Globus pallidus (tissue), 1 donor: ENCODE data around the gene PICALM.
"Not testable (repeated sequence)": the region's sequence is repeated elsewhere in the genome, so short reads cannot be mapped to it uniquely, and the experiment has no call there.

ENCODE experiments used
- DNase-seq: peaks from one replicate; pipeline ENCODE4 v3.0.0-alpha.2; 2015; ENCODE audit warnings: low spot score

Gene PICALM

DNA sequence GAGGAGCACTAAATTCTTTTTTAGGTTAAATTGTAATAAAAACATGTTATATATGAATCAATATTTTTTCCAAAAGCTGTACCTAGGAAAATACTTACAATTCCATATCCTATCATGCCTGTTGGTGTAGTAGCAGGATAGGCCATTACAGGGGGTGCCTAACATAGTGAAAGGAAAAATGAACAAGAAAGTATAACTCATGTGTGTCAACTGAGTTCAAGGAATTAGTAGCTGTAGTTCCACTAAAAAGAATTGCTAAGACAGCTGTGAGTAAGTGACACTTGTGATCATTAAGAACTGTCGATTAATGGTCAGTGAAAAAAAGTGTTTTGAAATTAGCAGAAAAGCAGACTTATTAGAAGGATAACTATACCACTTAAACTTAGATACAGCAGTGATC lies 92.4 kb downstream of the PICALM start:
- no peak for DNase-seq

DNA sequence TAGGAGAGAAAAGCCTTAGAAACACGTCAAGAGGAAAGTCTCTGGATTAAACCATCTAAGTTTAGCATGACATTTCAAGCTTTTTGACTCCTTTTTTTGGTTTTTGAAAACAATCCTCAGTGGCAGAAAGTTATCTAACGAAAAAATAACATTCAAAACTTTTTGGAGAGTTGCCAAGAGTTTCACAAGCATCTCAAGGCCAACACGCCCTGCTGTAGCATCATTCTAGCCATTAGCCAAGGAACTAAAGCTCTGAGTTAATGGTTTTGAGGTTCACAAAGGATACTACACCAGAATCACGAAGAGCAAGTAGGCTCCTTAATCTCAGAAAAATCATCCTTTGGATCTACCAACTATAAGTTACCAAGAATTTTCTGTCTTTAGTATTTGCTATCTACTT lies 94.8 kb downstream of the PICALM start:
- DNase-seq: no peak

DNA sequence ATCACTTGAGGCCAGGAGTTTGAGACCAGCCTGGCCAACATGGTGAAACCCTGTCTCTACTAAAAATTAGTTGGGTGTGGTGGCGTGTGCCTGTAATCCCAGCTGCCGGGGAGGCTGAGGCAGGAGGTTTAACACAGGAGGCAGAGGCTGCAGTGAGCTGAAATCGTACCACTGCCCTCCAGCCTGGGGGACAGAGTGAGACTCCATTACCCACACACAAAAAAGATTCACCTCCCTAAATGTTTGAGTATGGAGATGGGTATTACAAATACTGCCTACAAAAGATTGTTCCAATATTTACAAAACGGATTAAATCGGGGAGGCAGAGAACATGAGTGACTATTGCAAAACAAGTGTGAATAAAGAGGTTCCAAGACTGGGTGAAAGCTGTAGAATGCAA lies 98.3 kb downstream of the PICALM start:
- DNase-seq: no peak

DNA sequence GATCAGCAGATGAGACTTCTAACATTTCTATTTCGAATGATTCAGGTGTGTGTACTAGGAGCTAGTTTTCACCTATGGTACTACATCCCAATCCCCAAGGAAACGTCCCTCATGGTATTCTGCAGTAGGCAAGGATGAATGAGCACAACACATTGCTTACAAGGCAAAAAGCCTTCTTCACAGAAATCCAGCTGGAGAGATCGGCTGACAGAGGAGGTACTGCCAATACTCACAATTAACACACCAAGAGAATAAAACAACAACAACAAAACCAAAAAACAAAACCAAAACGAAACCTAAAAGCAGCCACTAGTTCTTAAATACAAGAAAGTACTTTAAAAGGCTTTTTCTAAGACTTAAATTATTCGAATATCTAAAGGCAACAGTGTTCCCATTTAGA lies 101.4 kb downstream of the PICALM start:
- DNase-seq: peak; percentile 71

DNA sequence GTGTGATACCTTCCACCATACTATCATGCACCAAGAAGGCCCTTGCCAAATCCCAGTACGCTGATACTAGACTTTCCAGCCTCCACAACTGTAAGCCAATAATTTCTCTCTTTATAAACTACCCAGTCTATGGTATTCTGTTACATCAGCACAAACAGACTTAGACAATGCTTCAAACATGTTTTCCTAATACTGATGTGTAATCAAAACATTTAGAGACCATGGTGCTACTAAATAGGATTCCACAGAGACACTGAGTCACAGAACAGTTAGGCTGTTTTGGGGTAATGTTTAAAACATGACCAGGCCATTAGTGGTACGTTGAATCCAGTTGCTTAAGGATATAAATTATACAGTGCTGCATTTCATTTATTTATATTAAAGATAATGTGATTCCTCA lies 103.7 kb downstream of the PICALM start:
- no peak for DNase-seq

DNA sequence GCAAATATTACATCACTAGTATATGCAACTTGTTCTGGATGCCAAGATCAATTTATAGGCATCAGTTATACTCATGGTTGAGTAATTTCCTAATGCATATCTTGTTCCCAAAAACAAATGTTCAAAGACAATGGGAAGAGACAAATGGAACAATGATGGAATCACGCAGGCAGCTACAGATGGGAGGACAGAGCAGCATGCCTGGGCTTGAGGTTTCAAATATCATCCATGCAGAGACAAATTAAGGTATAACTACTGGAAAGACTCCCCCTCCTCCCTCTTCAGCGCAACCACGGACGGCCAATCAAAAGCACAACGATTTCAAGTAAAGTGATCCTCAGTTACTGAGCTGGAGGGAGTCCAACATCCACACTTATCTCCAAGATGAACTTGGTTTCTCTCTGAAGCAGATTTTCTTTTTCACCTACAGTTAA lies 106.9 kb downstream of the PICALM start:
- no peak for DNase-seq

DNA sequence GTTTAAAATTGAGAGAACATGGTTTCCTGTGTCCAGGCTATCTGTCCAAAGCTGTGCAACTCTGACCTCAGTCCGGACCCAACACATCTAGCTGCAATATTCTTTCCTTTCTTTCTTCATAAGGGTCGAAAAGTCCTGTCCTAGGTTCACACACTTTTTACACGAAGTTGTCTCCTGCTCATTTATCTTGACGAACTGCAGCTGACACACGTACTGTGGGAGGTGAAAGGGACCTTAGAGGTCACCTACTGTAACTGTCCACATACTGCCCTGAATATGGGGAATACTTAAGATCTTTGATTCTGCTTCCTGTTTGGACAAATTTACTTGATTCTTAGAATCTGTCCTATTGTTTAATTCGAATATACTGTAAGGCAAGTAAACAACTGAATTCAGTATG lies 107.8 kb downstream of the PICALM start:
- no peak for DNase-seq

DNA sequence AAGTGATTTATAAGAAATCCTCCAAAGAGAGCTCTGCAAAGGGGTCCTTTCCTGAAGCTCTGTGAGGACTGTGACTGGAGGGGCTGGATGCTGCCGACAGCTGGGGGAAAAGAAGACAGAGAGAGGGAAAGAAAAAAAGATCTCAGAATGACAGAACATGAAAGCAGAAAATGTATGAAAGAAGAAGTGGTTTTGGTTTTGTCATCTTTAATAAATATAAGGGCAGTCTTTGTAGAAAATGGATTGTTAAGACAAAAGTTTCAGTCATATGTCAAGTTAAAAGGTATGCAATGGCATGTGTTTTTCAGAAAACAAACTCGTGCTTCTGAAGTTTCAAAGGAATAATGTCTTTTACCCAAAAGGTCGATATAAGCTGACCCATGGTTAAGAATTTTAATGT lies 108.2 kb downstream of the PICALM start:
- no peak for DNase-seq

DNA sequence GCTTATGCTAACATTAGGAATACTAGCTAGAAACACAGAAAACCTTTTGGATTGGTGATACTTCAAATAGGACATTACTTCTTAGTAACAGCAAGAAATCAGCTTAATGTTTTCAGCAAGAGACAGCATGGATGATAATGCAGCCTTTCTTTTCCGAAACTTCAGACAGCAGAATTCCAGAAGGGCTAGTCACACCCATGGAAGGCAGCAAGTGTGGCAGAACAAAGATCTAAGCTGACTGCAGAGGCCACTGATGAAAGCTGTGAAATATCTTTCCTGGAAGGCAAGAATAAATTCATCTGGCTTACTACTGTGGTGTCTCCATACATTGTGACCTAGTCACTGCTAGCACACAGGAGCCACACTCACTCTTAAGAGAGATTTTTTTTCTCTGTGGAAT lies 113.4 kb downstream of the PICALM start:
- DNase-seq: no peak

DNA sequence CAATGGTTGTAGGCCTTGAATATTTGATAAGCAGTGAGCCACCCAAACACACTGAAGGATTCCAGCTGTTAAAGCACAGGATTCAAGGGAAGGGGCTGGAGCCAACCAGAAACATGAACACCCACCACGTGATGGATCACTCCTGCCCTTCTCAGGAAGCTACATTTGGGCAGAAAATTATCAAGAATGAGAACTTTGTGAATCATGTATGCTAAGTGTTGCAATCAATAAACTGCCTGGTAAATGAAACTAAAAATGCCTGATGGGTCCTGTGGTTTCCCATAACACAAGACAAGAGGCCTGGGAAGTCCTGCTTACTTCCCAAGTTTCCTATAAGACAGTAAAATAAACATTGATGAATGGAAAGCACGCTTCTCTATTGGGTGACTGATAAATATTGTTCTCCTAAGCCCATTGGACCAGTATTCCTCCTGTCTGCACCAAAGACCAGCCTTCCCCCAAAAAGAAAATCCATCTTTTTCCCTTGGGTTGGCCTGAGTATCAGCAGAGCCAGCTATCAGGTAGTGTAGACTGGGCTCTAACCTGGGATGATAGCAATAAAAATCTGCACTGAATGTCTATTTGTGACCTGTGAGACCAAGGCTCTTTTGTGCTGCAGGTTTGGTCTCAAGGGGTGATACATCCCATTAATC lies 115.3 kb downstream of the PICALM start:
- no peak for DNase-seq

DNA sequence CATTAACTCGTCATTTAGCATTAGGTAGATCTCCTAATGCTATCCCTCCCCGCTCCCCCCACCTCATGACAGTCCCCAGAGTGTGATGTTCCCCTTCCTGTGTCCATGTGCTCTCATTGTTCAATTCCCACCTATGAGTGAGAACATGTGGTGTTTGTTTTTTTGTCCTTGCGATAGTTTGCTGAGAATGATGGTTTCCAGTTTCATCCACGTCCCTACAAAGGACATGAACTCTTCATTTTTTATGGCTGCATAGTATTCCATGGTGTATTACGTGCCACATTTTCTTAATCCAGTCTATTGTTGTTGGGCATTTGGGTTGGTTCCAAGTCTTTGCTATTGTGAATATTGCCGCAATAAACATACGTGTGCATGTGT lies 116.8 kb downstream of the PICALM start:
- not testable (repeated sequence) for DNase-seq

DNA sequence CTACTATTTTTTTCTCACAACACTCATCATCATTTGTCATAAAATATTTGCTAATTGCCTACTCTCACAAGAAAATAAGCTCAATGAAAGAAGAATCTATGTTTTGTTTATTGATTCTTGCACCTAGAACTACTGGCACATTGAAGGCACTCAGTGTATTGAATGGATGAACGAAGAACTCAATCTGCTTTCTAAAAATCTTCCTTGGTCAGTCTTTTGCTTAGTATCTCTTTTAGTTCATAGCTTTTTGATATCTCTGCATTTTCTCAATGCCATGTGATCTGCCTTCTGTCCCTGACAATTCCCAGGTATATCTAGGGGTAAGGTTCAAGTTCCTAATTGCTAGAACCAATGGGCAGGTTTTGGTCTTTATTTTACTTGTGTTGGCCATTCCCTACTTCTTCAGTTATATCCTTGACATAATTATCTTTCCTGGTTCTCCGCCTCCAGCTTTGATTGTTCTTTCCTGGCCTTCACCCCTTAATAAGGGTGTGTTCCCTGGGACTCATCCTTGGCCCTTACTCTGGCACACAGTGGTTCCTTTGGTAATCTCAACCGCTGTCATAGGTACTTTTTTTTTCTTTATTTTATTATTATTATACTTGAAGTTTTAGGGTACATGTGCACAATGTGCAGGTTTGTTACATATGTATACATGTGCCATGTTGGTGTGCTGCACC lies 117.3 kb downstream of the PICALM start:
- no peak for DNase-seq

DNA sequence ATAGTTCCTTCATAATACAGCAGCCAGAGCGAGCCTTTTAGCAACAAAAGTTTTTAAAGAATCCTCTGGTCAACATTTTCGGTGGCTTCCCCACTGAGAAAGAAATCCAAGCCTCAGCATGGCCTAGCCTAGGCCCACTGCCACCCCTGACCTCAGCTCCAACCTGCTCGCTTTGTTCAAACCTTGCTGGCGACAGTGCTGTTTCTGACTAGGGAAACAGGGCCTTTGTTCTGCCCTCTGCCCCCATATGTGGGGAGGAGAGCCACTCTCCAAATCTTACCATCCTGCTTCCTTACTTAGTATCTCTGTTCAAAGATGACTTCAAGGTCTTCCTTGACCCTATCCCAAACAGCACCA lies 117.9 kb downstream of the PICALM start:
- DNase-seq: no peak

DNA sequence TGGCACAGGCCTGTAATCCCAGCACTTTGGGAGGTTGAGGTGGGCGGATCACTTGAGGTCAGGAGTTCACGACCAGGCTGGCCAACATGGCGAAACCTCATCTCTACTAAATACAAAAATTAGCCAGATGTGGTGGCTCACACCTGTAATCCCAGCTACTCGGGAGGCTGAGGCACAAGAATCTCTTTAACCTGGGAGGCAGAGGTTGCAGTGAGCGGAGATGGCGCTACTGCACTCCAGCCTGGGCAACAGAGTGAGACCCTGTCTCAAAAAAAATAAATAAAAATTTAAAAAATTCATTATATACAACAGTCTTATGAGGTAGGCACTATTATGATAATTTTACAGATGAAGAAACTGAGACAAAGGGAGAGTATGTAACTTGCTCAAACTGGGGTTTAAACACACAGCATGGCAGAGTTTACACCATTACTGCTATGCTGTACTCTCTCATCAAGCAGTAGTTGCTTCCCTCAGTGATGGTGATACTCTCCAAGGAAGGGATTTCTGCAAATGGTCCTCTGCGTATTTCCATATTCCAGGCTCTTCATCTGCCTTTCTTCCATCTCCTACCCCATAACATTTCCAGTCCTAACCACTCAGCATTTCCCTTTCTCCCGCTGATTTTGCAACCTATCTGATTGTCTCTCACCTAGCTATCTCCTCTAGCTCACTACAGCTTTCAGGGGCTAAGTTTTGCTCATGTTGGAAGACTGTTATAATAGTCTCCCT lies 118.4 kb downstream of the PICALM start:
- DNase-seq: no peak

DNA sequence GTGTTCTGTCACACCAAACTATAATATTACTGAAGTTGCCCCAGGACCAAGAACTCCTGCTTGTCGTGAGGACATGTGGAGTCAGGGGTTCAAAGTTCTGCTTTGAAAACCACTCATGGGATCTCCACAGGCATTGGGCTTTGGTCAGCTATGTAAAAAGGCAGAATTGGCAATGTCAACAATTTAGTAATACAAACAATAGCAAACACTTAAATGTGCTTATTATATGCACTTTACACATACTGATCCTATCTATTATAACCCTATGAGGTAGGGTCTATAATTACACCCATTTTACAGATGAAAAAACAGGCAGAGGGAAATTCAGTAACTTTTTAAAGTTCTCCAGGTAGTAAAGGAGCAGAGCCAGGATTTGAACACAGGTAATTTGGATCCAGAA lies 119.1 kb downstream of the PICALM start:
- DNase-seq: no peak

DNA sequence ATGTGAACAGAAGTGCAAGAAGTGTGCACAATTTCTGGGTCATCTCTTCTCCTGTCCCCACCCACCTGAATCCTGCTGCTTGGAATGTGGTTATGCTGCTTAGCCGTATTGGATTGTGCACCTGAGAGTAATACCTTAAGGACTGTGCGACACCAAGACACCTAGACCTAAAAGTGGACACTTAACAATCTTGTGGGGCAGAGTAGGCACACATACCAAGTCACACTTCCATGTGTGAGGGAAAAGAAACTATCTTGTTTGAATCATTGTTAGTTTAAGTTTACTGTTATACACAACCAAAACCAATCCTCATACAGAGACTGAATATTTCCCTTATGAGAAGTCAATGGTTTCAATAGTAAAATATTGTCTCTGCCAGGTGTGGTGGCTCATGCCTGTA lies 120.0 kb downstream of the PICALM start:
- DNase-seq: no peak

DNA sequence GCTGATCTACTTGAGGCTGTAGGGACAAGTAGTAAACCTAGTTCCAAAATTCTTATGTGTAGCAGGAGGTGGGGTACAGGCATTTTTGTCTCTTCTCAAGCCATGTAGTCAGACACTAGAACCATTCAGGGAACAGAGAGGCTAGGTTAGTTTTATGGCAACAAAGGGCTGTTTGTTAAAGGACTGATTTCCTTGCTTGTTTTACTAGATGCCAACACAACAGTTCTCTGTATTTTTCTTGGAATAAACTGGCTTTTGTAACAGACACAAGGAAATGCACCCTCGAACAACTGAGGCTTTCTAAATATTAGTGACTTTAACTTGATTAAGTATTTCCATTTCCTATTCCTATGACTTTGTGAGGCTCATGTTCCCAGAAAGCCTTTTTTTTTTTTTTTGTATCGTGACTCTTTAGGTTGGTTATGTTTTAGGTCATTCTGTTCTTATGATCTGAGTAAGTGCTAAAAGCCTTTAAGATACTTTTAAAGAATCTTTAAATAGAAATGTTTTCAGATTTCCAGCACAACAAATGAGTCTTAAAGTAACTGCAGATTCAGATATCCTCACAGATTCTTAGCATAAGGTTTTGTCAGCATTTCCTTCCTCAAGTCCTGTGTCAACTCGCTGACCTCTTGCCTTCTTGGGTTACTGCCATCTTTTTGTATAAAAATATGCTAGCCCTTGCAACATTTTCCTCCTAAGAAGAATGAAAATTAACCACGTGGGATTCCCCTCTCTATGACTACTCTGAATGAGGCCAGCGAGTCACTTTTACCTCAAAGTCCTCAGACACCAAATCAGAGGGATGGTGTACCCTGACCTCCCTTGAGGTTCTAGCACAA lies 121.2 kb downstream of the PICALM start:
- peak; percentile 95 for DNase-seq

DNA sequence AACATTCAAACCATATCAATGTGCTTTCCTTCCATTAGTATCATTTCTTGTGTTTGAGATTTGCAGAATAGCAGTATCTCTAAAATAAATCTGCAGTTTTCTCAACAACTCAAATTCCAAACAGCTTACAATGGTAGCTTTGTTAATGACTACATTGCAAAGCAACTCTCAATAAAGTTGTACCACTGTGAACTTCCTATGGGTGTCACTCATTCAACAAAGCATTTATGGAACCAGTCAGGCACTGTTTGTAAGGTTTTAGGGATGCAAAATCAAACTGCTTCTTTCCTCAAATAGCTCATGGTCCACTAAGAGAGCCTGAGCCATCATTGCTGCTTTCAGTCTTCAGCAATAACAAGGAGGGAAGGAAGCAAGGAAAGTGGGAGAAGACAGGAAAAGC lies 122.7 kb downstream of the PICALM start:
- peak; percentile 85 for DNase-seq

DNA sequence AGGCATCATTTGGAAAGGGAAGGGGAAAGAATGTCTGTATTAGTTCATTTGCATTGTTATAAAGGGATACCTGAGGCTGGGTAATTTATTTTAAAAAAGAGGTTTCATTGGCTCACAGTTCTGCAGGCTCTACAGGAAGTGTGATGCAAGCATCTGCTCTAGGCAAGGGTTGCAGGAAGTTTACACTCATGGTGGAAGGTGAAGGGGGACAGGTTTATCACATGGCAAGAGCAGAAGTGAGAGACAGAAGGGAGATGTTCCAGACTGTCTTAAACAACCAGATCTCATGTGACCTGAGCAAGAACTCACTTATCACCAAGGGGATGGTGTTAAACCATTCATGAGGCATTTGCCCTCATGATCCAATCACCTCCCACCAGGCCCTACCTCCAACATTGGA lies 123.1 kb downstream of the PICALM start:
- no peak for DNase-seq

DNA sequence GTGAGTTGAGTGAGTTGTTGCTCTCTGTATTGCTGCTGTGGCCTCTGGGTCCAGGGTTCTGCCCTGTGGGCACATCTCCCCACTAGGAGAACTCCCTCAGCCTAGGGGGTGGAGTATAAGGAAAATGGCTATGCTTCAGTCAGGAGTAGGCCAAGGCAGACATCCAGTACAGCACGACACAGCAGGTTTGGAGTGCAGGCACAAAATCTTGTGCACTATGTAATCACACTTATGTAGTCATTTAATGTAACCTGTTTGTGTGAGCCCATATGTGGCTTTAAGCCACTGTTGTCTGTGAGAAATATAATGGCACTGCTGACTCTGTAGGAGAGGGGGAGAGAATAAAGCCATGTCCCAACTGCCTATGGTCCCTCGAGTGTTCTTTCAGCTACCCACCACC lies 123.6 kb downstream of the PICALM start:
- no peak for DNase-seq

DNA sequence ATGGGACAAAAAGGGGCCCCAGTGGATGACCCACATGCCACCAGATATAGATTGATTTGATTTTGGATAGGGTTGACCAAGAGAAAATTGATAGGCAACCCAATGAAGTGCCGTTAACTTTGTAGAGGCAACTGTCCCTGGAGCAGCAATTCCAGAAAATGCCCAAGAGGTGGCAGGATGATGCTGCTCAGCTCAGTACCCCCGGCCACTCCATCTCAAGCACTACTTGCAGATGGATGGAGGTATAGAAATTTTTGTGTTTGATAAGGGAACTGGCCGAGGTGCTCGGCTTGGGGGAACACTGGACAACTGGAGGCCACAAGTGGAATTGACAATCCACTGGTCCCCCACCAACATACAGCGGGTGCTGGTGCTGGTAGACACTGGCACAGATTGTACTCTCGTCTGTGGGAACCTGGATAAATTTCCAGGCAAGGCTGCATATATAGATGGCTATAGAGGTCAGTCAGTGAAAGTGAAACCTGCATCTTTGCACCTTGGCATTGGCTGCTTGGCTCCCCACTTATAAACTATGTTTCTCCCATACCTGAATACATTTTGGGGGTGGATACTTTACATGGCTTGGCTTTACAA lies 127.4 kb downstream of the PICALM start:
- DNase-seq: peak; percentile 82
